A549 (cell line): ENCODE results near the gene KTN1. TPM values are rescaled to one million over a fixed set of nuclear protein-coding genes. Genes with fewer than 3 reads are reported as not detected.

Experiments used
- ATAC-seq, 2 experiments: fragments of 200-7000 bp in 1 of 2; fragments of >200 bp in 1 of 2; cut with Nextera tagmentation in 1 of 2; cut with Tn5 transposase in 1 of 2; 3 replicates each; pipeline versions ENCODE4 v1.8.0 to v1.9.1; 2018 to 2020; ENCODE audit warnings: mild to moderate bottlenecking in 1 of 2, moderate library complexity in 1 of 2
- CTCF ChIA-PET: fragments of 300-600 bp; sonication (Branson Sonifier 250); formaldehyde crosslinking; extraction: SDS; loops from one replicate; lab custom pipeline; 2021; ENCODE audit warnings: antibody characterized with exemption, inconsistent platforms; lab: Yijun Ruan, JAX
- POLR2A ChIA-PET: fragments of 350-600 bp; formaldehyde crosslinking; extraction: SDS; loops from one replicate; lab custom pipeline; 2021; ENCODE audit warnings: antibody characterized with exemption, inconsistent platforms; lab: Yijun Ruan, JAX
- DNase-seq, 2 experiments: peaks; one replicate each; pipeline versions ENCODE4 v3.0.0 to v3.0.0-alpha.2; 2011 to 2016; ENCODE audit warnings: low read depth in 1 of 2, low spot score in 1 of 2
- FAIRE-seq: peaks from 2 replicates; lab custom pipeline; 2011; peaks lifted over from hg19 to GRCh38; lab: Jason Lieb, UNC
- H3K27ac ChIP-seq, 2 experiments: fragments of >200 bp; sonication (Bioruptor Twin); formaldehyde crosslinking; 3 replicates each; pipeline ENCODE4 v1.5.1; 2016 to 2017
- H3K4me1 ChIP-seq: fragments of >200 bp; sonication (Bioruptor Twin); formaldehyde crosslinking; 3 replicates; pipeline ENCODE4 v1.6.1; 2016
- H3K4me2 ChIP-seq: fragments of >200 bp; sonication (Bioruptor Twin); formaldehyde crosslinking; 3 replicates; pipeline ENCODE4 v1.6.1; 2016
- H3K4me3 ChIP-seq: fragments of >200 bp; sonication (Bioruptor Twin); formaldehyde crosslinking; 3 replicates; pipeline ENCODE4 v1.5.1; 2016
- H3K9me3 ChIP-seq: fragments of >200 bp; sonication (Bioruptor Twin); formaldehyde crosslinking; 3 replicates; pipeline ENCODE4 v1.6.1; 2016
- ATOH8 ChIP-seq: fragments of 250-450 bp; sonication (Bioruptor Pico); IDR thresholded peaks from 2 replicates; pipeline ENCODE4 v1.5.0; 2020; ENCODE audit warnings: low read depth, mild to moderate bottlenecking, moderate library complexity
- BCL3 ChIP-seq: fragments of >200 bp; sonication (Bioruptor Twin); formaldehyde crosslinking; IDR thresholded peaks from 3 replicates; pipeline ENCODE4 v1.6.1; 2016
- CBX2 ChIP-seq: fragments of 200-600 bp; sonication (generic); IDR thresholded peaks from 2 replicates; pipeline ENCODE4 v1.6.1; 2016; ENCODE audit warnings: low read depth, mild to moderate bottlenecking, borderline replicate concordance
- CHD4 ChIP-seq: fragments of 200-600 bp; sonication (generic); IDR thresholded peaks from 2 replicates; pipeline ENCODE4 v1.6.1; 2016; ENCODE audit warnings: antibody characterized with exemption, mild to moderate bottlenecking, borderline replicate concordance
- EHMT2 ChIP-seq: fragments of 200-600 bp; sonication (generic); IDR thresholded peaks from 2 replicates; pipeline ENCODE4 v1.6.1; 2016; ENCODE audit warnings: antibody characterized with exemption, low read depth, mild to moderate bottlenecking, moderate library complexity
- ELK1 ChIP-seq: fragments of 150-350 bp; IDR thresholded peaks from 2 replicates; pipeline ENCODE4 v1.6.1; 2014; ENCODE audit warnings: low read depth, mild to moderate bottlenecking, low read length
- EP300 ChIP-seq, 2 experiments: fragments of >200 bp; sonication (Bioruptor Twin); formaldehyde crosslinking; IDR thresholded peaks; 2 replicates in 1 of 2; 3 replicates in 1 of 2; pipeline ENCODE4 v1.6.1; 2016 to 2017
- ESRRA ChIP-seq: fragments of 150-350 bp; IDR thresholded peaks from 2 replicates; pipeline ENCODE4 v1.6.1; 2014; ENCODE audit warnings: mild to moderate bottlenecking, low read length, borderline replicate concordance
- FOSB ChIP-seq: fragments of 250-450 bp; sonication (Bioruptor Pico); IDR thresholded peaks from 2 replicates; pipeline ENCODE4 v1.5.0; 2020; ENCODE audit warnings: mild to moderate bottlenecking, moderate library complexity
- FOSL2 ChIP-seq, 2 experiments: fragments of 450-650 bp in 1 of 2; fragments of >200 bp in 1 of 2; sonication (Bioruptor Twin) in 1 of 2; formaldehyde crosslinking; IDR thresholded peaks; 2 replicates each; pipeline versions ENCODE4 v1.5.0 to v1.6.1; 2016 to 2020; ENCODE audit warnings: mild to moderate bottlenecking in 1 of 2, moderate library complexity in 1 of 2
- FOXS1 ChIP-seq: fragments of 250-450 bp; sonication (Bioruptor Pico); IDR thresholded peaks from 2 replicates; pipeline ENCODE4 v1.5.0; 2020; ENCODE audit warnings: mild to moderate bottlenecking, moderate library complexity
- GATA3 ChIP-seq: IDR thresholded peaks from 2 replicates; pipeline ENCODE4 v1.6.1; 2012; ENCODE audit warnings: borderline replicate concordance
- HES2 ChIP-seq: fragments of >200 bp; sonication (Bioruptor Twin); formaldehyde crosslinking; IDR thresholded peaks from 2 replicates; pipeline ENCODE4 v1.6.1; 2016
- HOXA7 ChIP-seq: fragments of 250-450 bp; sonication (Bioruptor Pico); IDR thresholded peaks from 2 replicates; pipeline ENCODE4 v1.5.0; 2020; ENCODE audit warnings: mild to moderate bottlenecking, moderate library complexity
- HOXB5 ChIP-seq: fragments of 250-450 bp; sonication (Bioruptor Pico); IDR thresholded peaks from 2 replicates; pipeline ENCODE4 v1.5.0; 2020; ENCODE audit warnings: mild to moderate bottlenecking, moderate library complexity
- JUN ChIP-seq, 2 experiments: fragments of >200 bp; sonication (Bioruptor Twin); formaldehyde crosslinking; IDR thresholded peaks; 2 replicates in 1 of 2; 3 replicates in 1 of 2; pipeline ENCODE4 v1.6.1; 2016 to 2017
- JUNB ChIP-seq: fragments of >200 bp; sonication (Bioruptor Twin); formaldehyde crosslinking; IDR thresholded peaks from 2 replicates; pipeline ENCODE4 v1.6.1; 2016
- KDM1A ChIP-seq: fragments of 200-600 bp; sonication (generic); IDR thresholded peaks from 2 replicates; pipeline ENCODE4 v1.6.1; 2016; ENCODE audit warnings: low read depth, mild to moderate bottlenecking
- KDM5A ChIP-seq: fragments of 200-600 bp; sonication (generic); IDR thresholded peaks from 2 replicates; pipeline ENCODE4 v1.6.1; 2016; ENCODE audit warnings: antibody characterized with exemption, mild to moderate bottlenecking
- MAFK ChIP-seq: fragments of 450-650 bp; IDR thresholded peaks from 2 replicates; pipeline ENCODE4 v1.6.1; 2014; ENCODE audit not compliant: partially characterized antibody
- MAX ChIP-seq: IDR thresholded peaks from 2 replicates; pipeline ENCODE4 v1.6.1; 2012
- PBX3 ChIP-seq: IDR thresholded peaks from 2 replicates; pipeline ENCODE4 v1.6.1; 2012
- POLR2A ChIP-seq: IDR thresholded peaks from 2 replicates; pipeline ENCODE4 v1.6.1; 2012; ENCODE audit warnings: mild to moderate bottlenecking, low read length
- POLR2AphosphoS2 ChIP-seq: conservative IDR thresholded peaks from 2 replicates; pipeline ENCODE4 v1.6.1; 2012; ENCODE audit warnings: low read length, improper control_type of control experiment, inconsistent platforms
- RCOR1 ChIP-seq: fragments of 150-350 bp; IDR thresholded peaks from 2 replicates; pipeline ENCODE4 v1.6.1; 2014; ENCODE audit warnings: antibody characterized with exemption, low read length, low read depth
- REST ChIP-seq: fragments of 200-600 bp; sonication (generic); IDR thresholded peaks from 2 replicates; pipeline ENCODE4 v1.6.1; 2016; ENCODE audit warnings: antibody characterized with exemption, mild to moderate bottlenecking, moderate library complexity
- SMC3 ChIP-seq: fragments of >200 bp; sonication (Bioruptor Twin); formaldehyde crosslinking; IDR thresholded peaks from 3 replicates; pipeline ENCODE4 v1.6.1; 2018; ENCODE audit warnings: inconsistent platforms
- TFCP2L1 ChIP-seq: fragments of 250-450 bp; sonication (Bioruptor Pico); IDR thresholded peaks from 2 replicates; pipeline ENCODE4 v1.5.0; 2021; ENCODE audit warnings: mild to moderate bottlenecking
- USF2 ChIP-seq: fragments of 450-650 bp; IDR thresholded peaks from 2 replicates; pipeline ENCODE4 v1.6.1; 2014; ENCODE audit warnings: antibody characterized with exemption
- ZSCAN20 ChIP-seq: fragments of 250-450 bp; sonication (Bioruptor Pico); IDR thresholded peaks from 2 replicates; pipeline ENCODE4 v1.8.0; 2022; ENCODE audit warnings: mild to moderate bottlenecking, moderate library complexity
- WGBS: methylation state at CpG from one replicate; pipeline ENCODE4 v1.1.6; 2017; ENCODE audit errors: missing lambda C conversion rate; 5-methylcytosine and 5-hydroxymethylcytosine counted together
- polyA plus RNA-seq, 4 experiments: library from polyadenylated mRNA; depleted of rRNA in 3 of 4; stranded (reverse); fragments of >200 nt; fragmentation: RNase III in 1 of 4; extraction: RNeasy Plus Mini Kit Qiagen cat#74134 plus additional on column Dnase treatment in 1 of 4; gene quantifications; 2 replicates in 3 of 4; 3 replicates in 1 of 4; pipeline ENCODE4 v1.2.3, GENCODE V29; 2011 to 2017

KTN1 gene
- polyA plus RNA-seq, 2 of the 4 experiments (the other 2 are of a cell fraction): 153 to 233 TPM

GRCh38 chr14:55699131-55700057 lies 119.4 kb downstream of the KTN1 start:
- CTCF ChIA-PET: interaction anchor here (1.4 to 1.6 kb wide), 2 partner anchors 262 to 641 kb away, joined by 3 to 4 read pairs; no protein-coding TSS in a partner anchor
- Histone ChIP-seq H3K4me1 (peaks cover 49% of the 10 kb centered on the region), H3K9me3 (peaks cover 14% of the 10 kb centered on the region; the same call in 2 of the 3 replicates), H3K4me2 (peak overlapping the region; percentile 60), H3K27ac (peak overlapping the region; percentile 80 to 81), H3K4me3 (no peak overlapping the region)
- POLR2A ChIA-PET: no interaction called here
- FAIRE-seq (peak; percentile 43), ATAC-seq (peak; percentile 74 to 81; a peak in 5 of 6 replicates), DNase-seq (peak; percentile 45 to 92)
- WGBS: 55% methylated on average over 7 of the region's 7 CpGs
- TF ChIP-seq ATOH8 (CRISPR knock-in tag) (no peak), TFCP2L1 (CRISPR knock-in tag) (no peak), JUN (IDR thresholded peaks at IDR 0.05) (0 out of 5 replicates have a peak, but pooled peaks of 1 of the 2 experiments have one; percentile 34), PBX3 (no peak), ZSCAN20 (CRISPR knock-in tag) (no peak), KDM1A (no peak), FOSL2 (IDR thresholded peaks at IDR 0.05) (0 out of 2 replicates have a peak, but pooled peaks have one; percentile 34), FOSL2 (CRISPR knock-in tag; IDR thresholded peaks at IDR 0.05) (peak; percentile 78), POLR2A (no peak), KDM5A (no peak), GATA3 (peak; percentile 67; the same call in 1 of the 2 replicates), BCL3 (no peak), SMC3 (no peak), EHMT2 (no peak), CBX2 (no peak), EP300 (IDR thresholded peaks at IDR 0.05) (0 out of 5 replicates have a peak, but pooled peaks of 1 of the 2 experiments have one; percentile 15), JUNB (peak; percentile 55), HES2 (no peak), MAX (peak; percentile 61), FOXS1 (CRISPR knock-in tag) (no peak), USF2 (no peak), RCOR1 (no peak), ELK1 (no peak), FOSB (CRISPR knock-in tag) (no peak), POLR2AphosphoS2 (no peak), REST (no peak), HOXB5 (CRISPR knock-in tag) (no peak), ESRRA (no peak), CHD4 (no peak), MAFK (no peak), HOXA7 (CRISPR knock-in tag) (no peak)
